SK-N-MC (cell line): ENCODE data around the gene PHF12.

Source experiments
- EZH2 ChIP-seq: fragments of 200-600 bp; sonication (generic); IDR thresholded peaks from one replicate; pipeline ENCODE4 v1.6.1; 2017; ENCODE audit warnings: antibody characterized with exemption
- POLR2AphosphoS5 ChIP-seq: IDR thresholded peaks from 2 replicates; pipeline ENCODE4 v1.6.1; 2012; ENCODE audit warnings: mild to moderate bottlenecking, low read depth, low read length, borderline replicate concordance

DNA sequence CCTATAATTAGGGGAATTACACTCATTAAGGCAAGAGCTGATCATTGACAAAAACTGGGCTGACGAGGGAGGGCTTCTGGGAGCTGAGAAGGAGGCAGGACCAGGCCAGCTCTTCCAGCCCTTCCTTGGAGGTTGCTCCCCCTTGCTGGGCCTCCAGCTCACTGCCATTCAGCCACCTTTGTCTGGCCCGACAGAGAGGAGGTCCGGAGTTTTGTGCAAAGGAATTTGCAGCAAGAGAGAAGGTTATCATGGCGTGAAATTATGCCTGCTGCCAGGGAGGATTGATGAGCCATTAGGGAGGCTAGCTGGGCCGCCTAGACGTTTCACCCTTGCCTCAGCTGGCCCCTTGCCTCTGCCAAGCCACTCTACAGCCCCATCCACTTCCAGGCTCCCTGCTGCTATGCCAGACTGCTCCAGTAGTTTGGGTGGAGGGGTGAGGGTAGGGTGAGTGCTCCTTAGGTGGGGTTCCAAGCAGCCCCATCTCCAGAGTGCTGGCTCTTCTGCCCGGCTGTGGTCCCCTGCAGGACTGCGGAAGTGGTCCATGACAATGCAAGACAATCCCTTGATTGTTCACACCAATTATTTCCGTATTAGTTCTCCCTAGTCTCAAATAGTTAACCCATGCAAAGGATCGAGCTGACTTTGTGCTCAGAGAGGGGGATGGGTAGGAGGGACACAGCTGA, 17.1 kb upstream of the PHF12 start:
- no peak for TF ChIP-seq EZH2
- TF ChIP-seq POLR2AphosphoS5 = no peak
